Measurements from ENCODE around the gene FUS. TPM values are rescaled to one million over a fixed set of nuclear protein-coding genes. Genes with fewer than 3 reads are reported as not detected.
A peak's percentile ranks its signal among the peaks of the same experiment; 100 is the strongest.

Gene FUS
- total RNA-seq, 1 donor from 2014 or later: 739 TPM

- Mint-ChIP-seq H3K36me3 (ENCODE audit: insufficient read depth) (peaks cover 15% of the 10 kb centered on the region), H3K9me3 (ENCODE audit: low read depth) (no peaks in the 10 kb centered on the region), H3K27me3 (no peaks in the 10 kb centered on the region), H3K27ac (peak overlapping the region; percentile 10), H3K4me3 (ENCODE audit: low read depth) (no peak overlapping the region), H3K4me1 (ENCODE audit: low read depth) (peaks cover 40% of the 10 kb centered on the region)
- no peak for DNase-seq (ENCODE audit: low spot score, unreplicated experiment)
- no peak for TF ChIP-seq CTCF (IDR thresholded peaks at IDR 0.05; ENCODE audit: unreplicated experiment)
These were observed 47.5 kb upstream of the FUS start for GRCh38 chr16:31132303-31132979.

GRCh38 chr16:31133046-31133501 lies 46.9 kb upstream of the FUS start:
- peak overlapping the region; percentile 91 for H3K4me3 Mint-ChIP-seq (ENCODE audit: low read depth)
- peaks cover 14% of the 10 kb centered on the region for H3K36me3 Mint-ChIP-seq (ENCODE audit: insufficient read depth)
- TF ChIP-seq CTCF (IDR thresholded peaks at IDR 0.05; ENCODE audit: unreplicated experiment): no peak
- H3K4me1 Mint-ChIP-seq (ENCODE audit: low read depth): peaks cover 40% of the 10 kb centered on the region
- no peak for DNase-seq (ENCODE audit: low spot score, unreplicated experiment)
- H3K27ac Mint-ChIP-seq: peak overlapping the region; percentile 93
- no peaks in the 10 kb centered on the region for H3K9me3 Mint-ChIP-seq (ENCODE audit: low read depth)
- H3K27me3 Mint-ChIP-seq: no peaks in the 10 kb centered on the region

DNA sequence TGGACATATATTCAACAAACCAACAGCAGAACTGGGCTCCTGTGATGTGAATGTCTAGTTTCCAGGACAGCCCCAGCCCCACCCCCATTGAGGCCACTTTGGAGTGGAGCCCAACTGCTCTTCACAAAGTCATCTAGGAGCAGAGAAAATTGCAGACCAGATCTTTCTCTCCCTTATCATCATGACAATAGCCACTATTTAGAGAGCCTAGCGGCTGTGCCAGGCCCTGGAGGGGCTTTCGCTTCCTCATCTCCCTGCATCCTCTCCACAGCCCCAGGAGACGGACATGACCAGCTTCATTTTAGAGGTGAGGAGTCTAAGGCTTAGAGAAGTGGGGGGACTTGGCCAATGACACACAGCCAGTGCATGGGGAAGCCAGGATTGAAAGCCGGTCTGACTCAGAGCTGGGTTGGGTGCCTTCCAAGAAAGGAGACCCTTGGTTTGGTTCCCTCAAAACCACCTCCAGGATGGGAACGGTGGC lies 45.8 kb upstream of the FUS start:
- DNase-seq (ENCODE audit: low spot score, unreplicated experiment): no peak

GRCh38 chr16:31134625-31135534 lies 45.1 kb upstream of the FUS start:
- peaks cover 49% of the 10 kb centered on the region for H3K4me1 Mint-ChIP-seq (ENCODE audit: low read depth)
- DNase-seq (ENCODE audit: low spot score, unreplicated experiment): no peak
- peak overlapping the region; percentile 91 for H3K4me3 Mint-ChIP-seq (ENCODE audit: low read depth)
- H3K27me3 Mint-ChIP-seq: no peaks in the 10 kb centered on the region
- H3K9me3 Mint-ChIP-seq (ENCODE audit: low read depth): no peaks in the 10 kb centered on the region
- peak overlapping the region; percentile 98 for H3K27ac Mint-ChIP-seq
- TF ChIP-seq CTCF (IDR thresholded peaks at IDR 0.05; ENCODE audit: unreplicated experiment): peak; percentile 43
- H3K36me3 Mint-ChIP-seq (ENCODE audit: insufficient read depth): peaks cover 14% of the 10 kb centered on the region

More for the DNA sequence above, 45.8 kb upstream of the FUS start:
- peak overlapping the region; percentile 98 for H3K27ac Mint-ChIP-seq
- H3K27me3 Mint-ChIP-seq: no peaks in the 10 kb centered on the region
- peak overlapping the region; percentile 91 for H3K4me3 Mint-ChIP-seq (ENCODE audit: low read depth)
- peaks cover 49% of the 10 kb centered on the region for H3K4me1 Mint-ChIP-seq (ENCODE audit: low read depth)
- TF ChIP-seq CTCF (IDR thresholded peaks at IDR 0.05; ENCODE audit: unreplicated experiment): no peak
- H3K9me3 Mint-ChIP-seq (ENCODE audit: low read depth): no peaks in the 10 kb centered on the region
- H3K36me3 Mint-ChIP-seq (ENCODE audit: insufficient read depth): peaks cover 14% of the 10 kb centered on the region
